GM10248 (cell line): Measurements from ENCODE around the gene PSORS1C1.

Experiments
- CTCF ChIA-PET: fragments of 300-600 bp; sonication (Branson Sonifier 250); formaldehyde crosslinking; extraction: SDS; loops from one replicate; lab custom pipeline; 2021; ENCODE audit warnings: antibody characterized with exemption; lab: Yijun Ruan, JAX
- POLR2A ChIA-PET: fragments of 350-650 bp; sonication (Branson Sonifier 250); formaldehyde crosslinking; extraction: SDS; loops from one replicate; lab custom pipeline; 2020; ENCODE audit warnings: antibody characterized with exemption; lab: Yijun Ruan, JAX
- DNase-seq: peaks from one replicate; pipeline ENCODE4 v3.0.0; 2012; ENCODE audit errors: extremely low spot score
- TF ChIP-seq, protein P1 (sequence below): IDR thresholded peaks from 2 replicates; pipeline ENCODE4 v1.5.1; 2012; ENCODE audit warnings: mild to moderate bottlenecking, low read depth; ENCODE audit errors: extremely low read depth, missing control alignments, control extremely low read depth

PSORS1C1 gene

DNA sequence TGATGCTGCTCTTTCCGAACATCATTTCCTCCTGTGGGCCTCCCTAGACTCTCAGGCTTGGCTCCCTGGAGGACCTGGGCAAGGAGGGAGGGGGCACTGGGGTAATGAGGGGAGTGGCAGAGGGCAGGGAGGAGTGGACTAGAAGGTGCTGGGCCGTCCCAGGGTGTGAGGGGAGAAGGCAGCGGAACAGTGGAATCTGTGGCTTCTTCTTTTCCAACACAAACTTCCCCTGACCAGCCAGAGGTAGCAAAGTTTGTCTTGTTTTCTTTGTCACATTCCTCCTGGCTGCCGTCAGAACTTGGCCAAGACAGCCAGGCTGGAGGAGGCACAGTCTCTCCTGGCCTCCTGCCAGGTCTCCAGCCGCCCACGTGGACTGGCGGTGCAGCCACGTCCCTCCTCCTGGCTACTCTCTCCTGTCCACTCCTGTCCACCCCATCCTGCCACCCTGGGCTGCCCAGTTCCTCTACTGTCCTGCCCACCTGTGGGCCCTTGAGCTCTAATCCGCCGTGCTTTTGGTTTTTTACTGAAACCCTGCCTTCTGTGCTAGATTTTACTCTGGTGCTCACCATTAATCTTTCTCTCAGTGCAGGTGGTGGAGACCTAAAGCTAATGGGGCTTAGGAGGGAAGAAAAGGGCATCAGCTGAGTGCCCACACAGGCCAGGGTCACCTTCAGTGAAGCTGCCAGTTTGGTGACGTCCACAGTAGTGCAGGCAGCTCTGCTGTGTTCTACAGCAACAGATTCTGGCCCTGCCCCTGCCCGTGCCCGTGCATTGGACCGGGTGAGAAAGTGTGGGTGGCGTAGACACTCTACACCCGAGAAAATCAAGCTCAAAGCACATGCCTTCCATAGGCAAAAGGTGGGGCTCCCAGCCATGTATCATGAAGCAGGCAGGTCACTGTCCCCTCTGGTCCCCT, 8.4 kb downstream of the PSORS1C1 start:
- CTCF ChIA-PET, result interaction anchor here (0.8 to 1.8 kb wide), 6 partner anchors 12 to 578 kb away, joined by 3 to 7 read pairs (median 4); no protein-coding TSS in a partner anchor
- TF ChIP-seq, protein P1, sequence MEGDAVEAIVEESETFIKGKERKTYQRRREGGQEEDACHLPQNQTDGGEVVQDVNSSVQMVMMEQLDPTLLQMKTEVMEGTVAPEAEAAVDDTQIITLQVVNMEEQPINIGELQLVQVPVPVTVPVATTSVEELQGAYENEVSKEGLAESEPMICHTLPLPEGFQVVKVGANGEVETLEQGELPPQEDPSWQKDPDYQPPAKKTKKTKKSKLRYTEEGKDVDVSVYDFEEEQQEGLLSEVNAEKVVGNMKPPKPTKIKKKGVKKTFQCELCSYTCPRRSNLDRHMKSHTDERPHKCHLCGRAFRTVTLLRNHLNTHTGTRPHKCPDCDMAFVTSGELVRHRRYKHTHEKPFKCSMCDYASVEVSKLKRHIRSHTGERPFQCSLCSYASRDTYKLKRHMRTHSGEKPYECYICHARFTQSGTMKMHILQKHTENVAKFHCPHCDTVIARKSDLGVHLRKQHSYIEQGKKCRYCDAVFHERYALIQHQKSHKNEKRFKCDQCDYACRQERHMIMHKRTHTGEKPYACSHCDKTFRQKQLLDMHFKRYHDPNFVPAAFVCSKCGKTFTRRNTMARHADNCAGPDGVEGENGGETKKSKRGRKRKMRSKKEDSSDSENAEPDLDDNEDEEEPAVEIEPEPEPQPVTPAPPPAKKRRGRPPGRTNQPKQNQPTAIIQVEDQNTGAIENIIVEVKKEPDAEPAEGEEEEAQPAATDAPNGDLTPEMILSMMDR, result no peak
- no peak for DNase-seq
- POLR2A ChIA-PET, result no interaction called here

DNA sequence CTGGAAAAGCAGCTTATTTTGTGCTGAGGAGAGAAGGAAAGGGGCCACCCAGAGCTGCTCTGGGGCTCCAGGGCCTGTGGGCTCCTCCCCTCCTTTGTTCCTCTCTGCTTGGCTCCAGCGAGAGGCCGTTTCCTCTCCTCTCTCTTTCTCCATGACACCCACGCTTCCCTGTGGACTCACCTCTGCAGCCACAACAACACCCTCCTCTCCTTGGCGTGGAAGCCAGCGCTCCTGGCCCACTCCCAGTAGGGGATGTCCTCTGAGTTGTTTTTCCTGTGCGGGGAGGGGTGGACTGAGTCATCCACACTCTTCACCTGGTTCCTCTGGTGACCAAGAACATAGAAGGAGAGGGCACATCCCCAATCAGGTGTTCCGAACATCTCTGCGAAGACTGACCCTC, 10.6 kb downstream of the PSORS1C1 start:
- CTCF ChIA-PET, result interaction anchor here (1.1 to 2.4 kb wide), 3 partner anchors 12 to 72 kb away, joined by 3 to 8 read pairs (median 7); no protein-coding TSS in a partner anchor
- POLR2A ChIA-PET, result no interaction called here

DNA sequence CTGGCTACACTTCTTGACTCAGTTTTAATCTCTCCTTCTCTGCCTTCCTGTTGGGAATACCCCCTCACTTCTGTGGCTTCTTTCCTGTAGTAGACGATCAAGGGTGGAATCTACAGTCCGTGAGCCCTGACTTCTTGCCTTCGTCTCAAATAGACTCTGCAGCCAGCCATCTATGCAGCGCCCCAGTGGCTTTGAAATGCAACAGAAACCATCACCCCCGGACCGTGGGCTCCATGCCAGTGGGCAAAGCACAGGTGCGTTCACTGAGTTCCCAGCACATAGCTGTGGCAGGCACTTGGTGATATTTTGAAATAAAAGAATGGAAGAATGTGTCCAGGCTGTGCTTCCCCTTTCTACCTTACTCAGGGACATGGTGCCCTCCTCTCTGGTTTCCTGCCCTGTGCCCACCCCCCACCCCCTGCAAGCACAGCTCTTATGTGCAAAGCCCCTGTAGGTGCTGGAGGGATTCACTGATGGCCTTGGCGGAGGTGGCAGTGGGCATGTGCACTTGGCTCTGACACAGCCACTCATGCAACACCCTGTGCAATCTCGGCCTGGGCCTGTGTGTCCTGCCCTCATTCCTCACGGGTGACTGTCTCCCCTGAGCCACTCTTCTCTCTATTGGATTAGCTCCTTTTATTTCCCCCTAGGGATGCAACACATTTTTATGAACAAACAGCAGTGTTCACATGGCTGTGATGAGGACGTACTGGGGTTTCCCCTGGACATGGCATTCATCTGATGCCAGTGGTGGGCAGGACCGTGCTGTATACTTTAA, 11.2 kb downstream of the PSORS1C1 start:
- POLR2A ChIA-PET, result no interaction called here
- TF ChIP-seq, protein P1, result no peak
- CTCF ChIA-PET, result interaction anchor here (0.7 to 6.8 kb wide), 8 partner anchors 8 to 71 kb away, joined by 3 to 72 read pairs (median 7); partner anchors contain the start of genes CDSN and PSORS1C1
- no peak for DNase-seq

More for the DNA sequence above, 10.6 kb downstream of the PSORS1C1 start:
- no peak for DNase-seq
- TF ChIP-seq, protein P1, result no peak

DNA sequence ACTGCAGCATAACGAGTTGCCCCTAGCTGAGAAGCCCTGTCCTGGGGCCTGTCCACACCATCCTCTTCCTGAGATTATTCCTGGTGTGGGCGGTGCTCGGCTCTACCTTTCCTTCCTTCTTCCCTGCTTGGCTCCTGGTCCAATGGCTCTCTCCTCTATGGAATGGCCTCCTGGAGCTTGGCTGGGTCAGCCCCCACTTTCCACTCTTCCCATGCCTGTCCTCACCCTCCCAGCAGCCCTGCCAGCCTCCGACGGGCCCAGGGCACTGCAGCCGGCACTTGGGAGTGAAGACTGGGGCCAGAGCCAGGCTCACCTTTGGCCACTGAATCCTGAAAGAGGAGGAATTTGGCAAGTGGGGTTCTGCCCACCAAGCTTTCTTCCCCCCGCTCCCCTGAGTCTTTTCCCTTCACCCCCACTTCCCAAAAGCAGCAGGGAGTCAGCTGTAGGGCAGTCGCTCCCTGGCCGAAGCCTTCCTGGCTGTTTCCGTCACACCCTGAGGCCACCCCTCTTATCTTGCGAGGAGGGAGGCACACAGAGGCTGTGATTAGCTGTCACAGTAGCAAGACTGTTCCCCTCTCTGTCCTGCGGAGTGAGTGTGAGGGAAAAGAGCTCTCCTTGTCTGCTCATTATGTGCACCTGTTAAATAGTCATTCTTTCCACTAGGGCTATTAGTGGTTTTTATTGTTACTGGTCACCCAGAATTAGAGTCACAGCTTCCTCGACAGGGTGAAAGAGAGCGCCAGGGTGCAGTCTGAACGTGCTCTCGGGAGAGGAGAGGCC, 12.0 kb downstream of the PSORS1C1 start:
- DNase-seq, result peak; percentile 39
- ChIA-PET POLR2A (no interaction called here), CTCF (interaction anchor here (1.0 to 6.8 kb wide), 16 partner anchors 9 to 255 kb away, joined by 3 to 72 read pairs (median 5); partner anchors contain the start of genes C6orf15, CDSN, PSORS1C1 and PSORS1C2)
- TF ChIP-seq, protein P1, result no peak

DNA sequence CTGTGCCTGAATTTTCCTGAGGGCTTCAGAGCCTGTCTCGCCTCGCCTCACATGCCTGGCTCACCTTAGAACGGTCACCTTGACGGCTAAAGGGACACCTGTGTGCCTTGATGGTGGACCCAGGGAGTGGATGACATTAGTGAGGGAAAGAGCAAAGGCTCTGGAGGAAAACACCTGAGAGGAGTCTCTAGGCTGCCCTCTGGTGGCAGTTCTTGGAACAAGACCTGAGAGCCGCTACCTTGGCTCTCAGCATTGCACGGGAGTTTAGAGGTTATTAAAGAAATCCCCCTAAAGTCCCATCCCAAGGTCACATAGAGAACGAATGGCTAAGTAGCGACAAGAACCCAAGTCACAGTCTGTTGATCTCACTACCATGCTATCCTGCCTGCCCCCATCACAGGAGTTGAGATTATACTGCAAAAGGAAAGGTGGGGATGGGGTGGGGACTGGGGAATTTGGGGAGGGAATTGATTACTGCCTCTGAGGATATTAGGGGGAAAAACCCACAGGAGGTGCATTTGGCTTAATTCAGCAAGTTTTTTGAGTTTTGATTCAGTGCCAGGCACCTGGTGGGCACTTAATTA, 13.6 kb downstream of the PSORS1C1 start:
- peak; percentile 81 for DNase-seq
- ChIA-PET CTCF (interaction anchor here (0.7 to 6.8 kb wide), 24 partner anchors 8 to 264 kb away, joined by 3 to 72 read pairs (median 5); partner anchors contain the start of genes C6orf15, CDSN, PSORS1C1 and PSORS1C2), POLR2A (no interaction called here)
- TF ChIP-seq, protein P1, result peak; percentile 76
